Duodenal mucosa (tissue), 2 donors: ENCODE results near the gene GRAMD1B.

ENCODE experiments used
- H3K27ac ChIP-seq: one replicate; pipeline ENCODE4 v1.7.0; 2013; ENCODE audit warnings: low read depth, low read length
- H3K27me3 ChIP-seq, 2 donors: one replicate each; pipeline ENCODE4 v1.7.0; 2013; ENCODE audit warnings: low read length in 2 of 2, control low read depth in 1 of 2; ENCODE audit not compliant: insufficient read depth in 2 of 2, control insufficient read depth in 1 of 2
- H3K36me3 ChIP-seq, 2 donors: one replicate each; pipeline ENCODE4 v1.7.0; 2013; ENCODE audit warnings: low read length in 2 of 2, control low read depth in 1 of 2; ENCODE audit not compliant: insufficient read depth in 2 of 2, control insufficient read depth in 1 of 2
- H3K4me1 ChIP-seq, 2 donors: one replicate each; pipeline ENCODE4 v1.7.0; 2013; ENCODE audit warnings: low read length in 2 of 2, control low read depth in 1 of 2; ENCODE audit not compliant: insufficient read depth in 2 of 2, control insufficient read depth in 1 of 2
- H3K4me3 ChIP-seq, 2 donors: one replicate each; pipeline ENCODE4 v1.7.0; 2013; ENCODE audit warnings: low read length in 2 of 2, low read depth in 1 of 2
- H3K9ac ChIP-seq, 2 donors: one replicate each; pipeline ENCODE4 v1.7.0; 2013; ENCODE audit warnings: low read length in 2 of 2, low read depth in 1 of 2
- H3K9me3 ChIP-seq, 2 donors: one replicate each; pipeline ENCODE4 v1.7.0; 2013; ENCODE audit warnings: low read length in 2 of 2, control low read depth in 1 of 2; ENCODE audit not compliant: control insufficient read depth in 1 of 2

The GRAMD1B gene

GRCh38 chr11:123547180-123547579 lies 117.1 kb downstream of the GRAMD1B start:
- H3K9me3 ChIP-seq, result no peaks in the 10 kb centered on the region
- H3K4me3 ChIP-seq, result no peak overlapping the region
- peaks cover 0 to 12% of the 10 kb centered on the region in 2 donors for H3K4me1 ChIP-seq
- no peaks in the 10 kb centered on the region for H3K36me3 ChIP-seq
- no peak overlapping the region for H3K9ac ChIP-seq
- no peak overlapping the region for H3K27ac ChIP-seq
- H3K27me3 ChIP-seq, result no peaks in the 10 kb centered on the region

GRCh38 chr11:123548774-123549173 lies 118.7 kb downstream of the GRAMD1B start:
- no peaks in the 10 kb centered on the region for H3K36me3 ChIP-seq
- H3K4me1 ChIP-seq, result peaks cover 0 to 11% of the 10 kb centered on the region in 2 donors
- H3K4me3 ChIP-seq, result no peak overlapping the region
- H3K27me3 ChIP-seq, result no peaks in the 10 kb centered on the region
- H3K9ac ChIP-seq, result no peak overlapping the region
- H3K9me3 ChIP-seq, result no peaks in the 10 kb centered on the region
- no peak overlapping the region for H3K27ac ChIP-seq

GRCh38 chr11:123549926-123550917 lies 120.2 kb downstream of the GRAMD1B start:
- Histone ChIP-seq H3K27ac (no peak overlapping the region), H3K27me3 (no peaks in the 10 kb centered on the region), H3K36me3 (no peaks in the 10 kb centered on the region), H3K9ac (no peak overlapping the region), H3K4me3 (no peak overlapping the region), H3K9me3 (no peaks in the 10 kb centered on the region), H3K4me1 (no peaks in the 10 kb centered on the region)

- Histone ChIP-seq H3K27ac (no peak overlapping the region), H3K36me3 (no peaks in the 10 kb centered on the region), H3K9me3 (no peaks in the 10 kb centered on the region), H3K9ac (no peak overlapping the region), H3K4me3 (no peak overlapping the region), H3K27me3 (no peaks in the 10 kb centered on the region), H3K4me1 (no peaks in the 10 kb centered on the region)
Measured at GRCh38 chr11:123551079-123551478, 121.0 kb downstream of the GRAMD1B start.

DNA sequence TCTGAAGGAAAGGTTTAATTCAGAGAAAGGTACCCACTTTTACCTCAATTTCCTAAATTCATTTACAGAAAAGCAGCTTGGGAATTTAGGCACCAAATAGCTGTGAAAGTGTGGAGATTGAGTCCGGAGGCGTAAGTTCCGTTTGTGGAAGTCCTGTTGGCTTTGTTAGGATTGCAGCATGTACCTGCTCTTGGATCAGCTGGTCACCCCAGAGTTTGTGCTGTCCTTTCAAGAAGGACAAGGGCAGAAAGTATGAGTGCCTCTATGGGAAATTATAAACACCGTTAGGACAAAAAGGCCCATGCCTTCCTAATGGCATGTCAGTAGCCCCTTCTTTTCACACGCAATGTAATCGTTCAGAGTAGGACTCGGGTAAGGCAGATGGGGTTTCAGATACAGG lies 126.6 kb downstream of the GRAMD1B start:
- H3K9ac ChIP-seq, result no peak overlapping the region
- no peaks in the 10 kb centered on the region for H3K9me3 ChIP-seq
- H3K27me3 ChIP-seq, result no peaks in the 10 kb centered on the region
- H3K27ac ChIP-seq, result no peak overlapping the region
- H3K36me3 ChIP-seq, result no peaks in the 10 kb centered on the region
- H3K4me1 ChIP-seq, result peaks cover 5 to 11% of the 10 kb centered on the region in 2 donors
- no peak overlapping the region for H3K4me3 ChIP-seq

DNA sequence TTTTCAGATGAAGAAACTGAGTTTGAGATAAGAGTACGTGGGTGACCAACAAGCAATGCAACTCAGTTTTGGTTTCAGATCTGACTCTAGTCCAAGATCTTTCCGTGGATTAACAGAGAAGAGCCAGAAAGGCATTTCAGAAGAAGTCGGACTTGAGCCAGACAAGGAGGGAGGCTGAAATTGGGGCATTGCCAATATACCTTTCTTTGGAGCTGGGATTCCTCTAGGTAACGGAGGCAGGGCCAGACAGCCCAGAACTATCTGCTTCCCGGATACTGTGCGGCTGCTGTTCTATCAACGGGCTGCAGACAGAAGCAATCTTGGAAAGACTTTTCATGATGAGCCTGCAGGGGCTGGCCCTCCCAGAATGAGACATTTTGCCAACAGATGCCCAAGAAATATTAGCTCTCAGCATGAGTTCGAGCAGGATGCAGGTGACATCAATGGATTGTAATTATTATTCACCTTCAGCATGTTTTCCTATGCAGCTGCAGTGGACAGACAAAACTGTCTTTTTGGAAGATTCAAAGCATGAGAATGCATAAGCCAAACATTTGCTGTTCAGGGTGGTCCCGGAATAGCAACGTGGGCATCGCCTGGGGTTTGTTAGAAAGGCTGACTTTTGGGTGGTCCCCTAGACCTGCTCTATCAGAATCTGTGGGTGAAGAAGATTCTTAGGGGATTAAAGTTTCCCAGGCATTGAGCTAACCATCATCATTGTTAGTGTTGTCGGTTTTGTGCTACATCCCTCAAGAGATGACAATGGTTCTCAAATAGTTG lies 128.7 kb downstream of the GRAMD1B start:
- no peak overlapping the region for H3K4me3 ChIP-seq
- no peaks in the 10 kb centered on the region for H3K36me3 ChIP-seq
- no peak overlapping the region for H3K27ac ChIP-seq
- H3K9ac ChIP-seq, result no peak overlapping the region
- H3K27me3 ChIP-seq, result no peaks in the 10 kb centered on the region
- H3K4me1 ChIP-seq, result peaks cover 5 to 11% of the 10 kb centered on the region in 2 donors
- no peaks in the 10 kb centered on the region for H3K9me3 ChIP-seq

- Histone ChIP-seq H3K9ac (no peak overlapping the region), H3K9me3 (no peaks in the 10 kb centered on the region), H3K27me3 (no peaks in the 10 kb centered on the region), H3K36me3 (no peaks in the 10 kb centered on the region), H3K4me1 (peaks cover 5 to 11% of the 10 kb centered on the region in 2 donors), H3K27ac (no peak overlapping the region), H3K4me3 (peak overlapping the region; percentile 36 to 59)
Measured at GRCh38 chr11:123559523-123559955, 129.5 kb downstream of the GRAMD1B start.

DNA sequence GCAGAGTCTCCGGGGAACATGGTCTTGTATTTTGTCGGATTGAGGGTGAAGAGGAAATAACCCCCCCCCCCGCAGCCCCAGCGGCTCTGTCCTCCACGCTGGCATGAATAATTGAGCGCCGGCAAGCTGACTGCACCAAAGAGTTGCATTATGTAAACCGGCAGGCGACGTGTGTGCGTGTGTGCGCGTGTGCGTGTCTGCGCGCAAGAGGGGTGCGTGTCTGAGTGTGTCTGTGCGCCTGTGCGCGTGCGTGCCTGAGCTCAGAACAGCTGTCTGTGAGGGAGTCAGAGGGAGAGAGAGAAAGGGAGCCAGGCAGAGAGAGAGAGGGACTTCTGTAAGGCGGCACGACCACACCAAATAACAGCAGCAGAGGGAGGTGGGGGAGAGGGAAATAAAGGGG lies 129.9 kb downstream of the GRAMD1B start:
- Histone ChIP-seq H3K4me1 (peaks cover 5 to 11% of the 10 kb centered on the region in 2 donors), H3K9ac (no peak overlapping the region), H3K9me3 (no peaks in the 10 kb centered on the region), H3K4me3 (peak overlapping the region; percentile 36 to 59), H3K27me3 (no peaks in the 10 kb centered on the region), H3K36me3 (no peaks in the 10 kb centered on the region), H3K27ac (no peak overlapping the region)

GRCh38 chr11:123561431-123561800 lies 131.3 kb downstream of the GRAMD1B start:
- Histone ChIP-seq H3K36me3 (no peaks in the 10 kb centered on the region), H3K27me3 (no peaks in the 10 kb centered on the region), H3K4me3 (no peak overlapping the region), H3K27ac (no peak overlapping the region), H3K4me1 (peaks cover 5 to 11% of the 10 kb centered on the region in 2 donors), H3K9me3 (no peaks in the 10 kb centered on the region), H3K9ac (no peak overlapping the region)

- no peak overlapping the region for H3K27ac ChIP-seq
- H3K9ac ChIP-seq, result no peak overlapping the region
- no peaks in the 10 kb centered on the region for H3K9me3 ChIP-seq
- H3K27me3 ChIP-seq, result no peaks in the 10 kb centered on the region
- no peak overlapping the region for H3K4me3 ChIP-seq
- H3K36me3 ChIP-seq, result no peaks in the 10 kb centered on the region
- peaks cover 5 to 11% of the 10 kb centered on the region in 2 donors for H3K4me1 ChIP-seq
Measured at GRCh38 chr11:123562158-123562557, 132.1 kb downstream of the GRAMD1B start.
